HepG2 (cell line): ENCODE results near the gene SLC5A4.

Experiments
- IKZF1 ChIP-seq: fragments of 450-650 bp; IDR thresholded peaks from 2 replicates; pipeline ENCODE4 v1.7.1; 2016
- MEF2D ChIP-seq: sonication (generic); formaldehyde crosslinking; IDR thresholded peaks from 2 replicates; pipeline ENCODE4 v1.5.1; 2020; ENCODE audit warnings: mild to moderate bottlenecking, missing genetic modification reagents
- POLR2A ChIP-seq, 2 experiments: IDR thresholded peaks; 2 replicates each; pipeline ENCODE4 v1.6.1; 2011; ENCODE audit warnings: low read depth in 2 of 2, low read length in 2 of 2, mild to moderate bottlenecking in 1 of 2, moderate library complexity in 1 of 2; ENCODE audit not compliant: insufficient read depth in 1 of 2
- SMC3 ChIP-seq: IDR thresholded peaks from 2 replicates; pipeline ENCODE4 v1.6.1; 2011; ENCODE audit warnings: low read length, improper control_type of control experiment
- ZBTB26 ChIP-seq: IDR thresholded peaks from 2 replicates; pipeline ENCODE4 v1.6.1; 2016; ENCODE audit warnings: missing compliant biosample characterization, missing genetic modification reagents, borderline replicate concordance
- ZFY ChIP-seq: sonication (generic); formaldehyde crosslinking; IDR thresholded peaks from 2 replicates; pipeline ENCODE4 v1.4.0; 2020; ENCODE audit warnings: missing genetic modification reagents
- ZNF704 ChIP-seq: sonication (generic); formaldehyde crosslinking; IDR thresholded peaks from 2 replicates; pipeline ENCODE4 v1.8.1; 2023; ENCODE audit warnings: mild to moderate bottlenecking, inconsistent platforms, moderate library complexity, missing genetic modification reagents, borderline replicate concordance
- TF ChIP-seq, protein P1 (sequence below): sonication (generic); formaldehyde crosslinking; IDR thresholded peaks from 2 replicates; pipeline ENCODE4 v1.5.0; 2020; ENCODE audit warnings: missing genetic modification reagents
- TF ChIP-seq, protein P2 (sequence below): sonication (generic); formaldehyde crosslinking; IDR thresholded peaks from 2 replicates; pipeline ENCODE4 v1.4.0; 2020; ENCODE audit warnings: missing genetic modification reagents, borderline replicate concordance
- TF ChIP-seq, protein P3 (sequence below): sonication (generic); formaldehyde crosslinking; IDR thresholded peaks from 2 replicates; pipeline ENCODE4 v1.5.0; 2020; ENCODE audit warnings: mild to moderate bottlenecking, missing genetic modification reagents, moderate library complexity

GRCh38 chr22:32286290-32286840 lies 31.2 kb upstream of the SLC5A4 start:
- TF ChIP-seq, protein P1, sequence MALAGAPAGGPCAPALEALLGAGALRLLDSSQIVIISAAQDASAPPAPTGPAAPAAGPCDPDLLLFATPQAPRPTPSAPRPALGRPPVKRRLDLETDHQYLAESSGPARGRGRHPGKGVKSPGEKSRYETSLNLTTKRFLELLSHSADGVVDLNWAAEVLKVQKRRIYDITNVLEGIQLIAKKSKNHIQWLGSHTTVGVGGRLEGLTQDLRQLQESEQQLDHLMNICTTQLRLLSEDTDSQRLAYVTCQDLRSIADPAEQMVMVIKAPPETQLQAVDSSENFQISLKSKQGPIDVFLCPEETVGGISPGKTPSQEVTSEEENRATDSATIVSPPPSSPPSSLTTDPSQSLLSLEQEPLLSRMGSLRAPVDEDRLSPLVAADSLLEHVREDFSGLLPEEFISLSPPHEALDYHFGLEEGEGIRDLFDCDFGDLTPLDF (CRISPR knock-in tag), result no peak
- TF ChIP-seq, protein P2, sequence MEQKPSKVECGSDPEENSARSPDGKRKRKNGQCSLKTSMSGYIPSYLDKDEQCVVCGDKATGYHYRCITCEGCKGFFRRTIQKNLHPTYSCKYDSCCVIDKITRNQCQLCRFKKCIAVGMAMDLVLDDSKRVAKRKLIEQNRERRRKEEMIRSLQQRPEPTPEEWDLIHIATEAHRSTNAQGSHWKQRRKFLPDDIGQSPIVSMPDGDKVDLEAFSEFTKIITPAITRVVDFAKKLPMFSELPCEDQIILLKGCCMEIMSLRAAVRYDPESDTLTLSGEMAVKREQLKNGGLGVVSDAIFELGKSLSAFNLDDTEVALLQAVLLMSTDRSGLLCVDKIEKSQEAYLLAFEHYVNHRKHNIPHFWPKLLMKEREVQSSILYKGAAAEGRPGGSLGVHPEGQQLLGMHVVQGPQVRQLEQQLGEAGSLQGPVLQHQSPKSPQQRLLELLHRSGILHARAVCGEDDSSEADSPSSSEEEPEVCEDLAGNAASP (CRISPR knock-in tag), result no peak
- TF ChIP-seq ZFY (CRISPR knock-in tag) (no peak), ZBTB26 (CRISPR knock-in tag) (no peak), IKZF1 (no peak), POLR2A (IDR thresholded peaks at IDR 0.05; ENCODE audit: insufficient read depth in 1 of 2, low read depth in 2 of 2, low read length in 2 of 2) (no peak), ZNF704 (CRISPR knock-in tag) (no peak), SMC3 (no peak), MEF2D (no peak)
- TF ChIP-seq, protein P3, sequence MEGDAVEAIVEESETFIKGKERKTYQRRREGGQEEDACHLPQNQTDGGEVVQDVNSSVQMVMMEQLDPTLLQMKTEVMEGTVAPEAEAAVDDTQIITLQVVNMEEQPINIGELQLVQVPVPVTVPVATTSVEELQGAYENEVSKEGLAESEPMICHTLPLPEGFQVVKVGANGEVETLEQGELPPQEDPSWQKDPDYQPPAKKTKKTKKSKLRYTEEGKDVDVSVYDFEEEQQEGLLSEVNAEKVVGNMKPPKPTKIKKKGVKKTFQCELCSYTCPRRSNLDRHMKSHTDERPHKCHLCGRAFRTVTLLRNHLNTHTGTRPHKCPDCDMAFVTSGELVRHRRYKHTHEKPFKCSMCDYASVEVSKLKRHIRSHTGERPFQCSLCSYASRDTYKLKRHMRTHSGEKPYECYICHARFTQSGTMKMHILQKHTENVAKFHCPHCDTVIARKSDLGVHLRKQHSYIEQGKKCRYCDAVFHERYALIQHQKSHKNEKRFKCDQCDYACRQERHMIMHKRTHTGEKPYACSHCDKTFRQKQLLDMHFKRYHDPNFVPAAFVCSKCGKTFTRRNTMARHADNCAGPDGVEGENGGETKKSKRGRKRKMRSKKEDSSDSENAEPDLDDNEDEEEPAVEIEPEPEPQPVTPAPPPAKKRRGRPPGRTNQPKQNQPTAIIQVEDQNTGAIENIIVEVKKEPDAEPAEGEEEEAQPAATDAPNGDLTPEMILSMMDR (CRISPR knock-in tag), result no peak
